DOHH2 (cell line): ENCODE data around the gene PKD2.

Experiments used
- H3F3A ChIP-seq: fragments of 200-600 bp; sonication (generic), shearing (Covaris generic); 2 replicates; pipeline ENCODE4 v1.6.0; 2016; ENCODE audit warnings: antibody characterized with exemption, mild to moderate bottlenecking; ENCODE audit not compliant: control insufficient read depth, insufficient read depth
- H3K27ac ChIP-seq: fragments of 200-600 bp; sonication (generic); 2 replicates; pipeline ENCODE4 v1.5.1; 2014; ENCODE audit warnings: low read depth, mild to moderate bottlenecking, low read length, moderate library complexity
- H3K27me3 ChIP-seq: fragments of 200-600 bp; sonication (generic); 2 replicates; pipeline ENCODE4 v1.6.1; 2014; ENCODE audit warnings: mild to moderate bottlenecking, low read length, mixed read lengths; ENCODE audit not compliant: control insufficient read depth
- H3K36me3 ChIP-seq: fragments of 200-600 bp; sonication (generic); 2 replicates; pipeline ENCODE4 v1.6.1; 2014; ENCODE audit warnings: mild to moderate bottlenecking, low read length, moderate library complexity, mixed read lengths; ENCODE audit not compliant: control insufficient read depth
- H3K4me1 ChIP-seq: fragments of 200-600 bp; sonication (generic); 2 replicates; pipeline ENCODE4 v1.6.1; 2014; ENCODE audit warnings: mild to moderate bottlenecking, low read length, mixed read lengths; ENCODE audit not compliant: control insufficient read depth
- H3K4me2 ChIP-seq: fragments of 200-600 bp; sonication (generic); 2 replicates; pipeline ENCODE4 v1.6.0; 2014; ENCODE audit warnings: mild to moderate bottlenecking, low read length, moderate library complexity
- H3K4me3 ChIP-seq: fragments of 200-600 bp; sonication (generic); 2 replicates; pipeline ENCODE4 v1.5.1; 2014; ENCODE audit warnings: mild to moderate bottlenecking, low read length, mixed read lengths
- H3K79me2 ChIP-seq: fragments of 200-600 bp; sonication (generic); 2 replicates; pipeline ENCODE4 v1.6.1; 2014; ENCODE audit warnings: mild to moderate bottlenecking, low read length, mixed read lengths; ENCODE audit not compliant: control insufficient read depth
- H3K9me2 ChIP-seq: fragments of 200-600 bp; sonication (generic); replicated peaks from 2 replicates; pipeline ENCODE4 v1.6.1; 2014; ENCODE audit warnings: mild to moderate bottlenecking, low read length, mixed read lengths; ENCODE audit not compliant: control insufficient read depth
- H3K9me3 ChIP-seq: fragments of 200-600 bp; sonication (generic); 2 replicates; pipeline ENCODE4 v1.6.1; 2014; ENCODE audit warnings: antibody characterized with exemption, low read length, mixed read lengths; ENCODE audit not compliant: control insufficient read depth, insufficient read depth
- H4K20me1 ChIP-seq: fragments of 200-600 bp; sonication (generic); 2 replicates; pipeline ENCODE4 v1.6.0; 2014; ENCODE audit warnings: low read depth, mild to moderate bottlenecking, antibody characterized with exemption, low read length, moderate library complexity; ENCODE audit not compliant: control insufficient read depth, insufficient read depth
- EZH2phosphoT487 ChIP-seq: fragments of 200-600 bp; sonication (generic); IDR thresholded peaks from 2 replicates; pipeline ENCODE4 v1.6.1; 2017; ENCODE audit warnings: borderline replicate concordance, mild to moderate bottlenecking, antibody characterized with exemption, low read length, moderate library complexity, mixed read lengths
- TF ChIP-seq, protein P1 (sequence below): fragments of 200-600 bp; sonication (generic); IDR thresholded peaks from one replicate; pipeline ENCODE4 v1.5.1; 2014; ENCODE audit warnings: antibody characterized with exemption, mild to moderate bottlenecking, low read depth, low read length; ENCODE audit not compliant: poor library complexity, severe bottlenecking

Gene PKD2

DNA sequence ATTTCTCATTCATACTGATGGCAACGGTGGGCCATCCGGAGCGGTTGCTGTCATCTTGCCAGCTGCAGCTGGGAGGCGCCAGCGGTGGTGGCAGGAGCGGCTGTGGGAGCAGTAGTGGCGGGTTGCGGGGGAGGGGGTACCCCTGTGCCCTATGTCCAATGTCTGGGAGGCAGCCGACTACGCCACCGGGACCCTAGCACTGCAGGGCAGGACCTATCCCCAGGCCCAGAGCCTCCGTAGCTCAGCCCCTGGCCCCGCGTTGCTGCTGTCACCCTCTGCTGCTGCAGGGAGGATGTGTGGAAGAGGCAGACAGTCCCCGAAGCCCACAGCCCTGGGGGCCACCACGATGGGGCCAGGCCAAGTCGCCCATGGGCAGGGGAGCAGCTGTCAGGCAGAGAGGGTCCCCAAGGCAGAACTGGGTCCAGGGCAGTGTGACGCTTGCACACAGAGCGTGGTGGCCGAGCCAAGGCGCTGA, 41.9 kb upstream of the PKD2 start:
- H3K27me3 ChIP-seq = no peaks in the 10 kb centered on the region
- no peaks in the 10 kb centered on the region for H3F3A ChIP-seq
- no peak overlapping the region for H3K4me3 ChIP-seq

DNA sequence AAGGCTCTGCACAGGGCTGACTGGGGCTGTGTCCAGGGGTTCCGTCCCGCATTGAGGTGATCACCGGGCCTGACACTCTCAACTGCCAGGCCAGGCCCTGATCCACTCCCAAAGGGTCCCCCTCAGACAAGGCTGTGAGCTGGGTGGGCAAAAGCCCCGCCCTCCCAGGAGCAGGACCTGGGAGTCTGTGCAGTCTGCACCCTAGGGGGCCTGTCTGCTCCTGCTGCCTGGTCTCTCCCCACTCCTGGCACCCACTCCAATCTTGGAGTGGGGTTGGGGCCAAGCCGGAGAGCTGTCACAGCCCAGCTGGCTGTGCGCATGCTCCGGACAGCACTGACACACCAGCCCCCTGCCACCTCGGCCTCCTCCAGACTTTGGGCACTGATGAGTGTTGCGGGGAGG, 41.3 kb upstream of the PKD2 start:
- no peak overlapping the region for H3K4me2 ChIP-seq
- TF ChIP-seq, protein P1, sequence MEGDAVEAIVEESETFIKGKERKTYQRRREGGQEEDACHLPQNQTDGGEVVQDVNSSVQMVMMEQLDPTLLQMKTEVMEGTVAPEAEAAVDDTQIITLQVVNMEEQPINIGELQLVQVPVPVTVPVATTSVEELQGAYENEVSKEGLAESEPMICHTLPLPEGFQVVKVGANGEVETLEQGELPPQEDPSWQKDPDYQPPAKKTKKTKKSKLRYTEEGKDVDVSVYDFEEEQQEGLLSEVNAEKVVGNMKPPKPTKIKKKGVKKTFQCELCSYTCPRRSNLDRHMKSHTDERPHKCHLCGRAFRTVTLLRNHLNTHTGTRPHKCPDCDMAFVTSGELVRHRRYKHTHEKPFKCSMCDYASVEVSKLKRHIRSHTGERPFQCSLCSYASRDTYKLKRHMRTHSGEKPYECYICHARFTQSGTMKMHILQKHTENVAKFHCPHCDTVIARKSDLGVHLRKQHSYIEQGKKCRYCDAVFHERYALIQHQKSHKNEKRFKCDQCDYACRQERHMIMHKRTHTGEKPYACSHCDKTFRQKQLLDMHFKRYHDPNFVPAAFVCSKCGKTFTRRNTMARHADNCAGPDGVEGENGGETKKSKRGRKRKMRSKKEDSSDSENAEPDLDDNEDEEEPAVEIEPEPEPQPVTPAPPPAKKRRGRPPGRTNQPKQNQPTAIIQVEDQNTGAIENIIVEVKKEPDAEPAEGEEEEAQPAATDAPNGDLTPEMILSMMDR = no peak
- no peak for TF ChIP-seq EZH2phosphoT487

More for the DNA sequence above, 41.9 kb upstream of the PKD2 start:
- Histone ChIP-seq H3K4me2 (no peak overlapping the region), H3K27ac (no peak overlapping the region), H3K9me2 (no peaks in the 10 kb centered on the region), H3K79me2 (no peaks in the 10 kb centered on the region), H3K36me3 (no peaks in the 10 kb centered on the region), H3K4me1 (no peaks in the 10 kb centered on the region; the same call in 1 of the 2 replicates), H3K9me3 (peaks cover 4% of the 10 kb centered on the region; the same call in 1 of the 2 replicates), H4K20me1 (no peaks in the 10 kb centered on the region)
- TF ChIP-seq, protein P1 = no peak
- no peak for TF ChIP-seq EZH2phosphoT487

DNA sequence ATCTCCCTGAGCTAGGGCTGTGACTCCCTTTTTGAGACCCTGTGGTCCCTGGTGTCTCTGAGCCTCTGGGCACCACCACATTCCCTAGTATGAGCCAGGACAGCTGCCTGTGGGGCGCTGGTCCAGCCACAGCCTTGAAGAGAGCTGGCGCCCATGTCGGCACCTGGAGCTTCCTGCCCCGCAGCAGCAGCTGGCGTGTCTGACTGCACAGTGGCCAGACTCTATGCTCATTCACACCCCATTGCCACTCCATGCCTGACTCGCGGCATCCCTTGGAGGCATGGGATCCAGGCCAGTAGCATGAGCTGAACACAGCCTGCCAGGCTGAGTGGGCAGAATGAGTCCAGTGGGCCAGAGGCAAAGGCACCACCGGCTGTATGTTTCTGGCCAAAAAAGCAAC, 40.2 kb upstream of the PKD2 start:
- H3K79me2 ChIP-seq = no peaks in the 10 kb centered on the region
- no peaks in the 10 kb centered on the region for H3K27me3 ChIP-seq
- TF ChIP-seq, protein P1 = no peak
- no peak overlapping the region for H3K4me3 ChIP-seq
- H3K27ac ChIP-seq = no peak overlapping the region
- no peaks in the 10 kb centered on the region for H3F3A ChIP-seq
- H3K4me2 ChIP-seq = no peak overlapping the region
- no peaks in the 10 kb centered on the region for H3K9me2 ChIP-seq
- no peaks in the 10 kb centered on the region; the same call in 1 of the 2 replicates for H3K4me1 ChIP-seq
- no peaks in the 10 kb centered on the region for H4K20me1 ChIP-seq
- H3K9me3 ChIP-seq = peaks cover 4% of the 10 kb centered on the region; the same call in 1 of the 2 replicates
- H3K36me3 ChIP-seq = no peaks in the 10 kb centered on the region

More for the DNA sequence above, 41.3 kb upstream of the PKD2 start:
- no peaks in the 10 kb centered on the region for H3K36me3 ChIP-seq
- no peaks in the 10 kb centered on the region for H3F3A ChIP-seq
- H3K9me2 ChIP-seq = no peaks in the 10 kb centered on the region
- H3K9me3 ChIP-seq = peaks cover 4% of the 10 kb centered on the region; the same call in 1 of the 2 replicates
- no peaks in the 10 kb centered on the region; the same call in 1 of the 2 replicates for H3K4me1 ChIP-seq
- H3K27ac ChIP-seq = no peak overlapping the region
- H3K79me2 ChIP-seq = no peaks in the 10 kb centered on the region
- no peaks in the 10 kb centered on the region for H4K20me1 ChIP-seq
- no peaks in the 10 kb centered on the region for H3K27me3 ChIP-seq
- H3K4me3 ChIP-seq = no peak overlapping the region
